HEK293T (cell line): ENCODE data around the gene ARID4B.
"Not testable (repeated sequence)": the region's sequence is repeated elsewhere in the genome, so short reads cannot be mapped to it uniquely, and the experiment has no call there.

Experiments used
- CTCF ChIA-PET: fragments of 350-600 bp; formaldehyde crosslinking; extraction: SDS; loops from one replicate; lab custom pipeline; 2021; ENCODE audit warnings: antibody characterized with exemption, inconsistent platforms; lab: Yijun Ruan, JAX
- POLR2A ChIA-PET: fragments of 350-600 bp; formaldehyde crosslinking; extraction: SDS; loops from one replicate; lab custom pipeline; 2020; ENCODE audit warnings: antibody characterized with exemption, inconsistent platforms; lab: Yijun Ruan, JAX
- DNase-seq: peaks from one replicate; pipeline ENCODE4 v3.0.0; 2012; ENCODE audit warnings: mixed read lengths; ENCODE audit errors: extremely low spot score
- ARNT ChIP-seq: fragments of 450-650 bp; IDR thresholded peaks from 2 replicates; pipeline ENCODE4 v1.6.1; 2017; ENCODE audit warnings: mild to moderate bottlenecking
- BHLHE40 ChIP-seq: fragments of 450-650 bp; IDR thresholded peaks from 2 replicates; pipeline ENCODE4 v1.6.1; 2016; ENCODE audit warnings: mild to moderate bottlenecking, moderate library complexity, borderline replicate concordance
- CTBP1 ChIP-seq: fragments of 450-650 bp; IDR thresholded peaks from 2 replicates; pipeline ENCODE4 v1.6.1; 2016; ENCODE audit warnings: borderline replicate concordance
- ELF4 ChIP-seq: fragments of 450-650 bp; IDR thresholded peaks from 2 replicates; pipeline ENCODE4 v1.6.1; 2017; ENCODE audit warnings: antibody characterized with exemption
- FOXA1 ChIP-seq: fragments of 450-650 bp; IDR thresholded peaks from 2 replicates; pipeline ENCODE4 v1.6.1; 2016; ENCODE audit warnings: mild to moderate bottlenecking
- FOXK2 ChIP-seq: fragments of 450-650 bp; IDR thresholded peaks from 2 replicates; pipeline ENCODE4 v1.6.1; 2016; ENCODE audit warnings: mild to moderate bottlenecking
- FOXM1 ChIP-seq: fragments of 450-650 bp; IDR thresholded peaks from 2 replicates; pipeline ENCODE4 v1.6.1; 2017; ENCODE audit warnings: mild to moderate bottlenecking, borderline replicate concordance
- HDGF ChIP-seq: fragments of 450-650 bp; IDR thresholded peaks from 2 replicates; pipeline ENCODE4 v1.6.1; 2017; ENCODE audit warnings: antibody characterized with exemption, borderline replicate concordance
- L3MBTL2 ChIP-seq: fragments of 450-650 bp; conservative IDR thresholded peaks from 2 replicates; pipeline ENCODE4 v1.6.1; 2016; ENCODE audit warnings: mild to moderate bottlenecking
- LEF1 ChIP-seq: fragments of 450-650 bp; IDR thresholded peaks from 2 replicates; pipeline ENCODE4 v1.6.1; 2017; ENCODE audit warnings: mild to moderate bottlenecking, borderline replicate concordance
- NFRKB ChIP-seq: fragments of 450-650 bp; IDR thresholded peaks from 2 replicates; pipeline ENCODE4 v1.6.1; 2016; ENCODE audit warnings: mild to moderate bottlenecking, moderate library complexity
- PKNOX1 ChIP-seq: fragments of 450-650 bp; IDR thresholded peaks from 2 replicates; pipeline ENCODE4 v1.6.1; 2016
- SP1 ChIP-seq: fragments of 450-650 bp; IDR thresholded peaks from 2 replicates; pipeline ENCODE4 v1.6.1; 2017
- SUZ12 ChIP-seq: fragments of 450-650 bp; IDR thresholded peaks from 2 replicates; pipeline ENCODE4 v1.6.1; 2016; ENCODE audit warnings: mild to moderate bottlenecking
- TARDBP ChIP-seq: fragments of 450-650 bp; IDR thresholded peaks from 2 replicates; pipeline ENCODE4 v1.6.1; 2016
- ZNF384 ChIP-seq: fragments of 450-650 bp; IDR thresholded peaks from 2 replicates; pipeline ENCODE4 v1.6.1; 2016

The ARID4B gene

GRCh38 chr1:235205687-235206086 is 122.3 kb downstream of the ARID4B start:
- CTCF ChIA-PET: no interaction called here
- DNase-seq: no peak
- POLR2A ChIA-PET: no interaction called here
- TF ChIP-seq FOXK2 (no peak), NFRKB (no peak), LEF1 (no peak), SP1 (no peak)

GRCh38 chr1:235203428-235203827 is 124.6 kb downstream of the ARID4B start:
- POLR2A ChIA-PET: no interaction called here
- DNase-seq: no peak
- TF ChIP-seq ARNT (no peak), LEF1 (no peak), SUZ12 (no peak), NFRKB (no peak), PKNOX1 (no peak), HDGF (no peak)
- CTCF ChIA-PET: no interaction called here

- CTCF ChIA-PET, POLR2A ChIA-PET, DNase-seq: not testable (repeated sequence)
Observed at GRCh38 chr1:235202447-235202846, 125.5 kb downstream of the ARID4B start.

- peak; percentile 63 for DNase-seq
- no peak for TF ChIP-seq ELF4
- no peak for TF ChIP-seq SP1
- no peak for TF ChIP-seq FOXK2
- TF ChIP-seq ZNF384: no peak
- TF ChIP-seq HDGF: no peak
- no peak for TF ChIP-seq BHLHE40
- TF ChIP-seq PKNOX1: no peak
- TF ChIP-seq LEF1: no peak
- TF ChIP-seq CTBP1: no peak
- TF ChIP-seq FOXA1: no peak
- no peak for TF ChIP-seq SUZ12
- CTCF ChIA-PET: interaction anchor here (1.0 to 4.3 kb wide), 2 partner anchors 217 to 222 kb away, joined by 3 to 24 read pairs; no protein-coding TSS in a partner anchor
- POLR2A ChIA-PET: no interaction called here
Observed at GRCh38 chr1:235199441-235199840, 128.5 kb downstream of the ARID4B start.

GRCh38 chr1:235190431-235190830 is 137.5 kb downstream of the ARID4B start:
- CTCF ChIA-PET: no interaction called here
- no peak for DNase-seq

GRCh38 chr1:235187316-235187715 is 140.7 kb downstream of the ARID4B start:
- POLR2A ChIA-PET: no interaction called here
- no peak for DNase-seq
- CTCF ChIA-PET: no interaction called here
- no peak for TF ChIP-seq TARDBP
- TF ChIP-seq CTBP1: no peak
- TF ChIP-seq ARNT: no peak
- TF ChIP-seq PKNOX1: no peak
- TF ChIP-seq L3MBTL2: no peak
- TF ChIP-seq SUZ12: no peak
- TF ChIP-seq FOXM1: no peak
- TF ChIP-seq SP1: no peak
- no peak for TF ChIP-seq BHLHE40
- TF ChIP-seq ELF4: no peak
- TF ChIP-seq FOXK2: no peak
- no peak for TF ChIP-seq NFRKB
- no peak for TF ChIP-seq LEF1
- no peak for TF ChIP-seq HDGF
- TF ChIP-seq ZNF384: no peak
- no peak for TF ChIP-seq FOXA1

More at GRCh38 chr1:235190431-235190830, 137.5 kb downstream of the ARID4B start:
- POLR2A ChIA-PET: interaction anchor here (0.6 to 0.8 kb wide), 3 partner anchors 30 to 314 kb away, joined by 3 to 4 read pairs (median 3); partner anchors contain the start of gene TBCE
- TF ChIP-seq ZNF384 (no peak), SUZ12 (no peak), TARDBP (no peak), CTBP1 (no peak)

GRCh38 chr1:235181561-235182245 is 146.3 kb downstream of the ARID4B start:
- TF ChIP-seq LEF1 (no peak), CTBP1 (no peak), ZNF384 (no peak), ELF4 (no peak), FOXM1 (no peak), SP1 (no peak), SUZ12 (no peak), BHLHE40 (no peak), ARNT (no peak), TARDBP (no peak), FOXK2 (no peak)
- ChIA-PET POLR2A (no interaction called here), CTCF (interaction anchor here (0.6 kb wide), 2 partner anchors 15 to 295 kb away, joined by 3 to 4 read pairs; no protein-coding TSS in a partner anchor)
- no peak for DNase-seq
